HUES6 (cell line): Measurements from ENCODE around the gene EP400.

Experiments
- H3K27ac ChIP-seq: 2 replicates; pipeline ENCODE4 v1.7.0; 2013; ENCODE audit warnings: low read depth, mild to moderate bottlenecking, low read length, inconsistent platforms
- H3K27me3 ChIP-seq: 2 replicates; pipeline ENCODE4 v1.6.1; 2013; ENCODE audit warnings: low read length; ENCODE audit not compliant: control insufficient read depth, insufficient read depth
- H3K36me3 ChIP-seq: 2 replicates; pipeline ENCODE4 v1.6.1; 2013; ENCODE audit warnings: low read length; ENCODE audit not compliant: control insufficient read depth, insufficient read depth
- H3K4me1 ChIP-seq: 2 replicates; pipeline ENCODE4 v1.6.1; 2013; ENCODE audit warnings: low read length; ENCODE audit not compliant: control insufficient read depth, insufficient read depth
- H3K4me3 ChIP-seq: 2 replicates; pipeline ENCODE4 v1.5.1; 2013; ENCODE audit warnings: low read depth, low read length
- H3K9ac ChIP-seq: one replicate; pipeline ENCODE4 v1.6.1; 2013; ENCODE audit warnings: mild to moderate bottlenecking, low read length
- H3K9me3 ChIP-seq: 2 replicates; pipeline ENCODE4 v1.6.1; 2013; ENCODE audit warnings: low read depth, low read length; ENCODE audit not compliant: control insufficient read depth, insufficient read depth

Gene EP400

GRCh38 chr12:131907379-131908091 is 42.2 kb upstream of the EP400 start:
- H3K27ac ChIP-seq, result no peak overlapping the region
- no peaks in the 10 kb centered on the region for H3K27me3 ChIP-seq
- no peak overlapping the region for H3K9ac ChIP-seq
- peaks cover 52% of the 10 kb centered on the region for H3K36me3 ChIP-seq
- no peak overlapping the region for H3K4me3 ChIP-seq
- no peaks in the 10 kb centered on the region for H3K4me1 ChIP-seq
- H3K9me3 ChIP-seq, result no peaks in the 10 kb centered on the region

GRCh38 chr12:131908092-131909080 is 41.4 kb upstream of the EP400 start:
- H3K36me3 ChIP-seq, result peaks cover 58% of the 10 kb centered on the region

GRCh38 chr12:131909081-131909751 is 40.5 kb upstream of the EP400 start:
- no peaks in the 10 kb centered on the region for H3K9me3 ChIP-seq
- H3K27me3 ChIP-seq, result no peaks in the 10 kb centered on the region
- no peaks in the 10 kb centered on the region for H3K4me1 ChIP-seq
- no peak overlapping the region for H3K4me3 ChIP-seq
- H3K9ac ChIP-seq, result no peak overlapping the region
- peaks cover 65% of the 10 kb centered on the region for H3K36me3 ChIP-seq
- H3K27ac ChIP-seq, result no peak overlapping the region

More at GRCh38 chr12:131908092-131909080, 41.4 kb upstream of the EP400 start:
- no peak overlapping the region for H3K27ac ChIP-seq
- no peaks in the 10 kb centered on the region for H3K9me3 ChIP-seq
- no peak overlapping the region for H3K4me3 ChIP-seq
- H3K27me3 ChIP-seq, result no peaks in the 10 kb centered on the region
- H3K4me1 ChIP-seq, result no peaks in the 10 kb centered on the region
- H3K9ac ChIP-seq, result no peak overlapping the region

DNA sequence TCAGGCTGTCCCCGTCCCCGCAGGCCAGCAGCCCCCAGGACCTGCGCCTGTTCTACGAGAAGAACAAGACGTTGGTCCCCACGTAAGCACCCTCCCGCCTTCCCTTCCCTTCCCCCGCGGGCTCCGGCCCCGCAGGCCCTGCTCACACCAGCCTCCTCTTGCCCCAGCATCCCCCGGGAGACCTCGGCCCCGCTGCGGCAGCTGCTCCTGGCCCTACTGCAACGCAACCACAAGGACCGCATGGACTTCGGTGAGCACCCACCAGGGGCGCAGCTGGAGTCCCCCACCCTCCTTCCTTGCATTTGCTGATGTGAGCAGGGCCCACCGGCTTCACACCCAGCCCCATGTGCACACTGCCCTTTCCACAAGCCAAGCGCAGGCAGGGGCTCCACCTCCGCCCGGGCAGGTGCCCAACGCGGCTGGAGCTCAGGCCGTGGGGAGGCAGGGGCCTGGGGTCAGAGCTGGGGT is 40.0 kb upstream of the EP400 start:
- H3K4me3 ChIP-seq, result no peak overlapping the region
- H3K4me1 ChIP-seq, result no peaks in the 10 kb centered on the region
- no peak overlapping the region for H3K27ac ChIP-seq
- peaks cover 71% of the 10 kb centered on the region for H3K36me3 ChIP-seq
- H3K9me3 ChIP-seq, result no peaks in the 10 kb centered on the region
- no peak overlapping the region for H3K9ac ChIP-seq
- no peaks in the 10 kb centered on the region for H3K27me3 ChIP-seq

DNA sequence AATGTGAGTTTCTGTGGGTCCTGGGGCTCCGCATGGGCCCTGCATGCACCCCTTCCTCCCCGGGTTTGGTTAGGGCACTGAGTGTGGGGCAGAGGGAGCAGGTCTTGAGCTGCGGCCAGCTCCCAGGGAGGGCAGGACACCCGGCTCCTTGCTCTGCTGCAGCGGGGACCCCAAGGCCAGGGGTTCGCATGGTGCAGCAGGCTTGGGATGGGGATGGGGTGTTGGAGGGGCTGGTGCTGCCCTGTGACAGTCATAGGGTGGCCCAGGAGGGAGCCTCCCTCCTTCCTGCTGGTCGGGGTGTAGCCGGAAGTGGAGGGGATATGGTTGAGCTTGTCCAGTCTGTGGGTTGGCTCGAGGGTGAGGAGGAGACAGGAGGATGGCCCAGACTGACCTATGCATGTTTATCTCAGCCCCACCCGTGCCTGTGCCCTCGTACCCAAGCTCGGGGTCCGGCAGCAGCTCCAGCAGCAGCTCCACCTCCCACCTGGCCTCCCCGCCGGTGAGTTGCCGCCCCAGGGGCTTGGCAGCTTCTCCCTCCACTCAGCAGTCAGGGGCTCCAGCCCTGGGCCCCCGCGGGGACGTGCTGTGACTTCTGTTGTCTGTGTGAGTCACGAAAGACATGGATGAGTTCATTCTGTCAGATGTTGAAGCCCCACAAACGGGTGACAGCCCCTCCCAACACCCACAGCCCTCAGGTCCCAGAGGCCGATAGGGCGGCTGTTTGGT is 39.3 kb upstream of the EP400 start:
- peaks cover 77% of the 10 kb centered on the region for H3K36me3 ChIP-seq
- no peak overlapping the region for H3K4me3 ChIP-seq
- no peak overlapping the region for H3K27ac ChIP-seq
- H3K4me1 ChIP-seq, result no peaks in the 10 kb centered on the region
- no peak overlapping the region for H3K9ac ChIP-seq
- H3K27me3 ChIP-seq, result no peaks in the 10 kb centered on the region
- no peaks in the 10 kb centered on the region for H3K9me3 ChIP-seq

DNA sequence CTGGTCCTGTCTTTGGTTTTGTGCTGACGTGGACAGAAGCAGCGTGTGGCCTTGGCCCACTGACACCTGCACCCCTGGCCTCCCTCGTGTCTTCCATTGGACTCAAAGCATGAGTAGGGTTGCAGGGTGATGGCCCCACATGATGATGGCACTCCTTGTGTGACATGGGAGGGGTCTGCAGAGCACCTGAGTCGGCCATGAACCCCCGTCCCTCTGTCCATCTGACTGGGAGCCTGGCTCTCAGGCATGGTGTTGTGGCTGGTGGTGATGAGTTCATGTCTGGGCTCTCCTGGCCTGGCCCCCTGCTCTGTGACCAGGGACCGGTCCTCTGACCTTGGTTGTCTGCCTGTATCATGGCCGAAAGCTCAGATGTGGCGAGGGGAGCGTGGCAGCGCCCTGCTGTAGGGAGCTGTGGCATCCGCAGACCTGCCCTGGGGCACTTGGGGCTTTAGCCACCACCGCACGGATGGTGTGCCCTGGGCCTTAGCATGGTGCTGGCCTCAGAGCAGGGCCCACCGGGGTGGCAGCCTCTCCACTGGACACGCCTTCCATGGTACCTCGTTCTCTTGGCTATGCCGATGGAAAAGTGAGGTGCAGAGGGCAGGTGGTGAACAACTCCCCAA is 38.6 kb upstream of the EP400 start:
- H3K9ac ChIP-seq, result no peak overlapping the region
- H3K4me1 ChIP-seq, result no peaks in the 10 kb centered on the region
- H3K27me3 ChIP-seq, result no peaks in the 10 kb centered on the region
- H3K27ac ChIP-seq, result no peak overlapping the region
- no peaks in the 10 kb centered on the region for H3K9me3 ChIP-seq
- no peak overlapping the region for H3K4me3 ChIP-seq
- peaks cover 82% of the 10 kb centered on the region for H3K36me3 ChIP-seq

DNA sequence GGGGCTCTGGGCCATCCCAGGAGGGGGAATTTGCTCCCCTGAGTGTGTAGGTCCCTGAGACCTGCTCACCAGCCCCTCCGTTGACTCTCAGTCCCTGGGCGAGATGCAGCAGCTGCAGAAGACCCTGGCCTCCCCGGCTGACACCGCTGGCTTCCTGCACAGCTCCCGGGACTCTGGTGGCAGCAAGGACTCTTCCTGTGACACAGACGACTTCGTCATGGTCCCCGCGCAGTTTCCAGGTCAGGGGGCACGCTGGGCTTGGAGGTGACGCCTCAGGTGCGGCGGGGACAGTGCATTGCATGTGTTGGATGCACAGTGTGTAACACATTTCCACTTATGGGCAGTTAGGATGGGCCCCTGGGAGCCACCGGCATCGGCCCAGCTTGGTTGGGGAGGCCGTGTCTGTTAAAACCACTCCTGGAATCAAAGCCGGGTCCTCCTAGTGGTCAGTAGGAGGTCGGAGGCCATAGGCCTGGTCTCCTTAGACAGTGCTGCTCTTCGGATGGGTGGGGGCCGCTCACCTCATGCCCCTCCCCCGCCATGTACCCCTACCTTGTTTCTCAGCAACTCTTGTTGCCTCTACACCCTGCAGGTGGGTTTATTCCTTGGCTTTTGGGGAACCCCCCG is 37.8 kb upstream of the EP400 start:
- H3K27ac ChIP-seq, result peak overlapping the region; percentile 19; the same call in 1 of the 2 replicates
- H3K36me3 ChIP-seq, result peaks cover 82% of the 10 kb centered on the region
- H3K4me1 ChIP-seq, result no peaks in the 10 kb centered on the region
- H3K9ac ChIP-seq, result no peak overlapping the region
- no peaks in the 10 kb centered on the region for H3K9me3 ChIP-seq
- no peaks in the 10 kb centered on the region for H3K27me3 ChIP-seq
- H3K4me3 ChIP-seq, result no peak overlapping the region

DNA sequence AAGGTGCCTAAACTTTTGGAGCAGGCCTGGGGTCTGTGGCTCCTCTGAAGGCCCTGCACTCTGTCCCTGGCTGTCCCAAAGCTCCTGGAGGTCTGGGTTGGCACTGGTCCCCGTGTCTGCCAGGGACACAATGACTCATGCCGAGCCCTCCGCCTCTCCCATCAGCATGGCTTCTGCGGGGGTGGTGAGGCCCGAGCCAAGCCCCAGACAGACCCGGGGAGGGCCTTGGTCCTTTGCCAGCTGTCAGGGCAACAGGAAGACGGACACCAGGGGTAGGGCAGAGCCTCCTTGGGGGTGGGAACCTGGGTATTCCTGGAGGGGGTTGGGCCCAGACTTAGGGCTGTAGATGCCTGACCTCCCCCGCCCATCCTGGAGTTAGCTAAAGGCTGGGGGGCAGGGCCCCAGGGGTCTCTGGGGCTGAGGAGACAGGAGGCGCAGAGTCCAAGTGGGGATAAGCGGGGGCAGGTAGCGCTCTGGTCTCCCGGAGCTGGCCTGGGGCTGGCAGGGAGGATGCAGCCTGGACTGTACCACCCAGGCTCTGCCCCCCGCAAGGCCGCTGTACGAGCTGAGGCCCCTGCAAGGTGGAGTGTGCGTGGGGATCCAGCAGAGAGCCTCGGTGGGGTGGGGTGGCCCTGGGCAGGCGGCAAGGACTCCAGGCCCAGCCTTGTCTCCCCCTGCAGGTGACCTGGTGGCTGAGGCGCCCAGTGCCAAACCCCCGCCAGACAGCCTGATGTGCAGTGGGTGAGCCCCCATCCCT is 37.0 kb upstream of the EP400 start:
- H3K4me3 ChIP-seq, result no peak overlapping the region
- peaks cover 79% of the 10 kb centered on the region for H3K36me3 ChIP-seq
- H3K27ac ChIP-seq, result peak overlapping the region; percentile 19; the same call in 1 of the 2 replicates
- H3K27me3 ChIP-seq, result no peaks in the 10 kb centered on the region
- H3K4me1 ChIP-seq, result no peaks in the 10 kb centered on the region
- no peaks in the 10 kb centered on the region for H3K9me3 ChIP-seq
- H3K9ac ChIP-seq, result no peak overlapping the region

GRCh38 chr12:131913666-131914065 is 36.1 kb upstream of the EP400 start:
- no peak overlapping the region for H3K9ac ChIP-seq
- no peaks in the 10 kb centered on the region for H3K4me1 ChIP-seq
- H3K9me3 ChIP-seq, result no peaks in the 10 kb centered on the region
- peaks cover 74% of the 10 kb centered on the region for H3K36me3 ChIP-seq
- H3K27ac ChIP-seq, result no peak overlapping the region
- H3K4me3 ChIP-seq, result no peak overlapping the region
- no peaks in the 10 kb centered on the region for H3K27me3 ChIP-seq
